Glutamatergic neuron (in vitro differentiated cells): ENCODE results near the gene ANKRD60. TPM values are rescaled to one million over a fixed set of nuclear protein-coding genes. Genes with fewer than 3 reads are reported as not detected.

Source experiments
- DNase-seq: peaks from one replicate; pipeline ENCODE4 v3.0.0; 2022
- H3K27ac Mint-ChIP-seq: one replicate; pipeline ENCODE4 v1.8.0; 2020; ENCODE audit warnings: mild to moderate bottlenecking, mixed read lengths, inconsistent platforms; ENCODE audit not compliant: unreplicated experiment
- H3K27me3 Mint-ChIP-seq: one replicate; pipeline ENCODE4 v1.8.0; 2020; ENCODE audit warnings: mild to moderate bottlenecking, moderate library complexity, mixed read lengths, inconsistent platforms; ENCODE audit not compliant: unreplicated experiment
- H3K36me3 Mint-ChIP-seq: one replicate; pipeline ENCODE4 v1.8.0; 2020; ENCODE audit warnings: mild to moderate bottlenecking, mixed read lengths, inconsistent platforms; ENCODE audit not compliant: unreplicated experiment
- H3K4me1 Mint-ChIP-seq: one replicate; pipeline ENCODE4 v1.8.0; 2020; ENCODE audit warnings: mild to moderate bottlenecking, low read depth, mixed read lengths, inconsistent platforms; ENCODE audit not compliant: unreplicated experiment
- H3K4me3 Mint-ChIP-seq: one replicate; pipeline ENCODE4 v1.8.0; 2020; ENCODE audit warnings: mild to moderate bottlenecking, mixed read lengths, inconsistent platforms; ENCODE audit not compliant: unreplicated experiment
- H3K9me3 Mint-ChIP-seq: one replicate; pipeline ENCODE4 v1.8.0; 2020; ENCODE audit warnings: mild to moderate bottlenecking, moderate library complexity, mixed read lengths, inconsistent platforms; ENCODE audit not compliant: unreplicated experiment
- CTCF ChIP-seq: fragments of 200-600 bp; sonication (generic); IDR thresholded peaks from one replicate; pipeline ENCODE4 v1.5.0; 2021; ENCODE audit not compliant: partially characterized antibody, unreplicated experiment
- total RNA-seq: library from RNA; stranded (reverse); fragmentation: NEBNext Ultra II Directional; extraction: Animal tissue kit (Norgen Biotek cat#: 25700); gene quantifications from one replicate; pipeline ENCODE4 v1.2.1, GENCODE V29; 2021; ENCODE audit not compliant: unreplicated experiment

ANKRD60 gene
- total RNA-seq, 1 donor from 2014 or later: not detected

GRCh38 chr20:58227391-58228102 lies 906 bp downstream of the ANKRD60 start:
- Mint-ChIP-seq H3K4me1 (peaks cover 7% of the 10 kb centered on the region), H3K36me3 (peaks cover 10% of the 10 kb centered on the region), H3K9me3 (peaks cover 8% of the 10 kb centered on the region), H3K4me3 (peak overlapping the region; percentile 82), H3K27me3 (peaks cover 28% of the 10 kb centered on the region), H3K27ac (peak overlapping the region; percentile 4)
- DNase-seq: no peak
- TF ChIP-seq CTCF: no peak

GRCh38 chr20:58225452-58226200 lies 2.8 kb downstream of the ANKRD60 start:
- Mint-ChIP-seq H3K36me3 (peaks cover 10% of the 10 kb centered on the region), H3K4me1 (peaks cover 7% of the 10 kb centered on the region), H3K27ac (no peak overlapping the region), H3K4me3 (no peak overlapping the region), H3K27me3 (peaks cover 28% of the 10 kb centered on the region), H3K9me3 (peaks cover 8% of the 10 kb centered on the region)
- DNase-seq: no peak
- no peak for TF ChIP-seq CTCF

GRCh38 chr20:58224974-58225373 lies 3.5 kb downstream of the ANKRD60 start:
- H3K36me3 Mint-ChIP-seq: peaks cover 14% of the 10 kb centered on the region
- peaks cover 28% of the 10 kb centered on the region for H3K27me3 Mint-ChIP-seq
- H3K4me1 Mint-ChIP-seq: peaks cover 7% of the 10 kb centered on the region
- H3K9me3 Mint-ChIP-seq: peaks cover 8% of the 10 kb centered on the region
- H3K27ac Mint-ChIP-seq: no peak overlapping the region
- no peak for DNase-seq
- TF ChIP-seq CTCF: no peak
- H3K4me3 Mint-ChIP-seq: no peak overlapping the region

GRCh38 chr20:58224097-58224496 lies 4.4 kb downstream of the ANKRD60 start:
- no peak overlapping the region for H3K27ac Mint-ChIP-seq
- no peak for TF ChIP-seq CTCF
- H3K4me3 Mint-ChIP-seq: no peak overlapping the region
- peaks cover 3% of the 10 kb centered on the region for H3K4me1 Mint-ChIP-seq
- DNase-seq: no peak
- H3K9me3 Mint-ChIP-seq: peaks cover 13% of the 10 kb centered on the region
- H3K36me3 Mint-ChIP-seq: peaks cover 22% of the 10 kb centered on the region
- H3K27me3 Mint-ChIP-seq: peaks cover 24% of the 10 kb centered on the region

GRCh38 chr20:58223358-58223941 lies 5.0 kb downstream of the ANKRD60 start:
- no peak for DNase-seq
- H3K27ac Mint-ChIP-seq: no peak overlapping the region
- no peak overlapping the region for H3K4me3 Mint-ChIP-seq
- no peaks in the 10 kb centered on the region for H3K4me1 Mint-ChIP-seq
- H3K9me3 Mint-ChIP-seq: peaks cover 14% of the 10 kb centered on the region
- peaks cover 27% of the 10 kb centered on the region for H3K36me3 Mint-ChIP-seq
- TF ChIP-seq CTCF: no peak
- peaks cover 24% of the 10 kb centered on the region for H3K27me3 Mint-ChIP-seq
